ENCODE results near the gene PLA2G4E.

The PLA2G4E gene

GRCh38 chr15:41992803-41993190 is 28.0 kb downstream of the PLA2G4E start:
- DNase-seq (ENCODE audit: low spot score): no peak

- DNase-seq (ENCODE audit: low spot score): no peak
Observed at GRCh38 chr15:41992151-41992802, 28.6 kb downstream of the PLA2G4E start.

GRCh38 chr15:41990691-41991090 is 30.2 kb downstream of the PLA2G4E start:
- DNase-seq (ENCODE audit: low spot score): no peak

GRCh38 chr15:41990243-41990605 is 30.6 kb downstream of the PLA2G4E start:
- no peak for DNase-seq (ENCODE audit: low spot score)

DNA sequence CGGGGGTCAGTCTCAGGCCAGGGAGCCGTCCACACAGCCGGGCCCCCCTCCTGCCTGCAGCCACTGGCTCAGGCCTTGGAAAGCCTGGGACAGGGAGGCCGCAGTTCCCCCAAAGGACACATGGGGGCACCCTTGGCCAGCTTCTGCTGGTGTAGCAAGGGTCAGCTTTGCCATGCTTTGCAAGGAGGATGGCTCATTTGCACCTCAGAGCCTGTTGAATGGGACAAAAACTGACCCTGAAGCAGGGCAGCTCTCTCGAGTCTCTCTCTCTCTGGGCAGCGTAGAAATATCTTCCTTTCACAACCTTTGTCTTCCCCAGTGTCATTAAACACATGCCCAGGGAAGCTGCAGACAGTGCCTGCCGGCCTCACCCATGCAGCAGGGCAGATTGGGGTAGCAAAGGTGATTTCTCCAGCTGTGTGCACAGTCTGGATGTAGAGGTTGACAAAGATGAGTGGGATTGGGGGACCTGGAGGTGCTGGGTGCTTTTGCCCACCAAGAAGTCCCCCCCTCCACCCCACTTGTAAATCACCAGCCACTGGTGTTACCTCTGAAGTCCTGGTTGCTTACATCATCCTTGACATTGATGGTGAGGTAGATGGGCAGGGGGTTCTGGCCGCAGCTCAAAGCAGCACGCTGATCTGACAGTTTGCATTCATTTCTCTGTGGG is 31.1 kb downstream of the PLA2G4E start:
- DNase-seq (ENCODE audit: low spot score): peak; percentile 83

GRCh38 chr15:41988896-41989572 is 31.8 kb downstream of the PLA2G4E start:
- no peak for DNase-seq (ENCODE audit: low spot score)

DNA sequence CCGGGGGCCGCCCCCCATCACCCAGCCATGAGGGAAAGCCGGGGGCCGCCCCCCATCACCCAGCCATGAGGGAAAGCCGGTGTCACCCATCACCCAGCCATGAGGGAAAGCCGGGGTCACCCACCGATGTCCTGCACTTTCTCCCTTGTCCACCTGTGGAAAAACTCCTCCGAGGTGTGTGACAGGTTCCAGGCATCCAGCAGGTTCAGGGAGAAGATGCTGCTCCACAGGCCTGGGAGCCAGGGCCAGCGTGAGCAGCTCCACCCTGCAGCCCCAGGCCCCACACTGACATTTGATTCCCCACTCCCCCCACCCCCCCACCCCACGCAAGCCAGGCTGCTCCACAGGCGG is 32.9 kb downstream of the PLA2G4E start:
- no peak for DNase-seq (ENCODE audit: low spot score)

- DNase-seq (ENCODE audit: low spot score): no peak
Observed at GRCh38 chr15:41987246-41987924, 33.5 kb downstream of the PLA2G4E start.

GRCh38 chr15:41985236-41986160 is 35.3 kb downstream of the PLA2G4E start:
- no peak for DNase-seq (ENCODE audit: low spot score)

DNA sequence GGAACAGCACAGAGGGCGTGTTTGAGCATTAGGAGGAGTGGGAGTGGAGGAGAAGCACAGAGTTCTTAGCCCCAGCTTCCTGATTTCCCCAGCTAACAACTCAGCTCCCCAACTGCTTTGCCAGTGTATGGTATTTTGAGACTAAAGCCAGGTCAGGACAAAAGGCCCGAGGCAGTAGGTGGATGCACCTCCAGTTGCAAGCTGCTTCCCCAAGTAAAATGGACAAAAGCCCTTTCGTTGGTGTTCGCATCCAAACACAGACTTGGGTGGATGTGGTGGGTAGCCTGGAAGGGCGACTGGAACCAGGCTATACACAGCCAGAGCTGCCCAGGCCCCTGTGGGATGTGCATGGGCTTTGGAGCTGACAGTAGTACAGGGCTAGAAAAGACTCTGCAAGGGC is 36.2 kb downstream of the PLA2G4E start:
- no peak for DNase-seq (ENCODE audit: low spot score)

GRCh38 chr15:41983621-41984571 is 36.9 kb downstream of the PLA2G4E start:
- DNase-seq (ENCODE audit: low spot score): no peak

DNA sequence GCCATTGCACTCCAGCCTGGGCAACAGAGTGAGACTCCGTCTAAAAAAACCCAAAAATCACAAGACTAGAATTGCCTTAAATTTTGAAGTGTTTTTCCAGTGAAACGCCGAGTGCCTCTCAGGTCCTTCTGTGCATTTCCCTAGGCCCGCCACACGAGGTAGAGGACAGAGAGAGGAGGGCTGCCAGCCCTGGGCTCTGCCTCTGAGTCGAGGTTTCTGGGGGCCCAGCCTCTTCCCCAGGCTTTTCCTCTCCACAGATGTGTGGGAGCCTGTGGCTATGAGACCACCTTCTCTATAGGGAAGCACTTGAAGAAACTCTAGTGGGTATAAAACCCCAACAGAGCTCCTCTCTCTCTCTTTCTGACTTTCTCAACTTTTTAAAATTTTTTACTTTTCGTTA is 37.6 kb downstream of the PLA2G4E start:
- no peak for DNase-seq (ENCODE audit: low spot score)

GRCh38 chr15:41982133-41982930 is 38.5 kb downstream of the PLA2G4E start:
- no peak for DNase-seq (ENCODE audit: low spot score)

DNA sequence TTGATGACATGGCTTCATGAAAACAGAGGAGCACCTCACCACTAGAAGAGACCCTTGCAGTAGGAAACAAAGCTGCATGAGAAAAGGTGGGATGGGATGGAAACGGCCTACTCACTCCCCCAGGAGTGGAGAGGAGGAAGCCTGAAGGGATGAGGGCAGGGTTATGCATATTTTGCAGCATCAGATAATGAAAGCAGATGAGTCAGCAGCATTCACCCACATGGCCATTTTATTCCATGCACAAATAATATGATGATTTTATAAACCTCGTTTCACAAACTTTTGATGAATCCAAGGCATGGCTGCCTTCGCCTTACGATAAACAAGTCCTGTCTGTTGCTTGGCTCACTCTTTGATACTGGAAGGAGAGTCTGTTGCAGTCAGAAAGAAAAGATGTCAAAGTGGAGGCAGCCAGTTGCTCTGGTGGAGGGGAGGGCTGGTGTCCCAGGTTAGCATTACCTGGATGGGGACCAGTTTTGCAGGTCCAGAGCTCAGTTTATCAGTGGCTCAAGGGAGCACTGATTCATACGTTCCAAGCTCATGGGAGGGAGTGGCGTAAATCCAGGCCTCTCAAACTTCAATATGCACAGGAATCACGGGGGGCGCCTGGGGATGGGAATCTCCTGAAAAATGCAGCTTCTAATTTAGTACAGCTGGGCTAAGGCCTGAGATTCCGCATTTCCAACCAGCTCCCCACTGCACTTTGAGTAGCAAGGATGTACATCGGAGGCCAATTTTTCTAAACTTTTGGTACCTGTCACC is 39.3 kb downstream of the PLA2G4E start:
- no peak for DNase-seq (ENCODE audit: low spot score)

DNA sequence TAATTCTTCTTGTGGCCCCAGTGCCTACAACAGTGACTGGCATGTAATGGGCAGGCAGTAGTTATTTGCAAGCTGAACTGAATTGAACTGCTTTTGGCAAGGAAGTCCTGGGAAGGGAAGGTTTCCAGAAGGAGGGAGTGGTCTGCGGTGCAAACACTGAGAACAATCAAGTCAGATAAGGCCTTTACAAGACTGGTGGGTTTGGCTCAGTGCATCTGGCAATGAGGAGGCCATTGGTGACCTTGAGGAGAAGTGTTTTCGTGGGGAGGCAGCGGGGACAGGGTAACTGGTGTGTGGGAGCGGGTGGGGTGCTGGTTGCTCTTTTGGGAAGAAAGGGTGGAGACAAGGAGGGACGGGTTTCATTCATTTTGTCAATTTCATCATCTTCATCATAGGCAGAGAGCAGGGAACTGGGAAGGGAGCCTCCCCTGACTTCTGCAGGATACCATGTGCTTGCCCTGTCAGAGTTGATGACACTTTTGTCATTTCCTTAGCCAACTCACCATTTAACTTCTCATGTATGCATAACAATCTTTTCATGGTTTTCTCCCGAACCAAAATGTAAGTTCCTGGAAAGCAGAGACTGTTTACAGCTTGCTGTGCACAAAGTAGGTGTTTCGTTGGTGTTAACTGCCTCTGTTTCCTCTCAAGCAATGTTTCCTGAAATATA is 40.1 kb downstream of the PLA2G4E start:
- no peak for DNase-seq (ENCODE audit: low spot score)

- no peak for DNase-seq (ENCODE audit: low spot score)
Observed at GRCh38 chr15:41979493-41980266, 41.2 kb downstream of the PLA2G4E start.

DNA sequence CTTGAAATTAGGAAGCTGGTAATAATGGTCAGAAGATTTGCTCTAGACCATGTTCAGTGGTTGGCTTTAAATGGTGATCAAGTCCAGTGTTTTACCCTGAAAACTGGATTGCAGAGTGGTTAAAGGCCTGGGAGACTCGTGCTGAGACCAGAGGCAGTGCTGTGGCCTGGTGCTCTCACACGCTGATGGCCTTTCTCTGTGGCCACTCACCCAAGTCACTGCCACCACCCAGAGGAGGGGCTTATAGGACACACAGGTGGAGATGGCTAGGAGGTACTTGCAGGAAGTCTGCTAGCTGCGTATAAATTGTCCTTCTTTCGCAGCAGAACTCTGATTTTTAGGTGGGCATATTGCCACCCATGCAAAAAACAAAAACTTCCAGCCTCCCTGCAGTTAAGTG is 42.3 kb downstream of the PLA2G4E start:
- no peak for DNase-seq (ENCODE audit: low spot score)
